ENCODE measurements around the gene ZNF783. TPM values are rescaled to one million over a fixed set of nuclear protein-coding genes. Genes with fewer than 3 reads are reported as not detected.

ZNF783 gene
- total and polyA plus RNA-seq, 7 donors, result 1.2 to 15.2 (median 9.4) TPM

DNA sequence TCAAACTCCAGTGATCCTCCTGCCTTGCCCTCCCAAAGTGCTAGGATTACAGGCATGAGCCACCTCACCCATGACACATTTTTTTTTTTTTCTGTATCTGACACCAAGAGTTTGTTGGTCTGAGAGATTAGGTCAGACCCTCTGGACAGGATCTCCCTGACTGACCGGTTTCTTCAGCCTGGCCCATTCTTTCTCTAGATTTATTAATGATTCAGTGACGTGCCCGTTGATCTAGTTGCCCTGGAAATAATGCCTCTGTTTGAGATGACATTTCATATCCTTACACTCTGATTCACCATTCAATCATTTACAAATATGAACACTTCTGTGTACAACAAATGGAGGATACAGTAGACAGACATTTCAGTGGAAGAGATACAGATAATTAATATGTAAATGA, 23.9 kb upstream of the ZNF783 start:
- Histone ChIP-seq H3K4me3 (no peak overlapping the region), H3K27ac (no peak overlapping the region), H3K4me1 (peaks cover 0 to 22% (median 17%) of the 10 kb centered on the region in 4 donors), H3K27me3 (peaks cover 0 to 2% (median 0%) of the 10 kb centered on the region in 3 donors), H3K36me3 (no peaks in the 10 kb centered on the region), H3K9me3 (no peaks in the 10 kb centered on the region)
- 83 to 85% methylated on average over 3 of the region's 3 CpGs for WGBS, 2 donors
- TF ChIP-seq EP300 (IDR thresholded peaks at IDR 0.05) (no peak), POLR2A (IDR thresholded peaks at IDR 0.05) (no peak), POLR2AphosphoS5 (IDR thresholded peaks at IDR 0.05) (no peak)
- TF ChIP-seq, protein P1, sequence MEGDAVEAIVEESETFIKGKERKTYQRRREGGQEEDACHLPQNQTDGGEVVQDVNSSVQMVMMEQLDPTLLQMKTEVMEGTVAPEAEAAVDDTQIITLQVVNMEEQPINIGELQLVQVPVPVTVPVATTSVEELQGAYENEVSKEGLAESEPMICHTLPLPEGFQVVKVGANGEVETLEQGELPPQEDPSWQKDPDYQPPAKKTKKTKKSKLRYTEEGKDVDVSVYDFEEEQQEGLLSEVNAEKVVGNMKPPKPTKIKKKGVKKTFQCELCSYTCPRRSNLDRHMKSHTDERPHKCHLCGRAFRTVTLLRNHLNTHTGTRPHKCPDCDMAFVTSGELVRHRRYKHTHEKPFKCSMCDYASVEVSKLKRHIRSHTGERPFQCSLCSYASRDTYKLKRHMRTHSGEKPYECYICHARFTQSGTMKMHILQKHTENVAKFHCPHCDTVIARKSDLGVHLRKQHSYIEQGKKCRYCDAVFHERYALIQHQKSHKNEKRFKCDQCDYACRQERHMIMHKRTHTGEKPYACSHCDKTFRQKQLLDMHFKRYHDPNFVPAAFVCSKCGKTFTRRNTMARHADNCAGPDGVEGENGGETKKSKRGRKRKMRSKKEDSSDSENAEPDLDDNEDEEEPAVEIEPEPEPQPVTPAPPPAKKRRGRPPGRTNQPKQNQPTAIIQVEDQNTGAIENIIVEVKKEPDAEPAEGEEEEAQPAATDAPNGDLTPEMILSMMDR (IDR thresholded peaks at IDR 0.05), result no peak
- no peak for DNase-seq
- intact Hi-C loops (cut with DNase I), result loop anchor here (2.0 to 5.0 kb wide), 2 partner anchors 23 to 41 kb away; partner anchors contain the start of gene ZNF282

DNA sequence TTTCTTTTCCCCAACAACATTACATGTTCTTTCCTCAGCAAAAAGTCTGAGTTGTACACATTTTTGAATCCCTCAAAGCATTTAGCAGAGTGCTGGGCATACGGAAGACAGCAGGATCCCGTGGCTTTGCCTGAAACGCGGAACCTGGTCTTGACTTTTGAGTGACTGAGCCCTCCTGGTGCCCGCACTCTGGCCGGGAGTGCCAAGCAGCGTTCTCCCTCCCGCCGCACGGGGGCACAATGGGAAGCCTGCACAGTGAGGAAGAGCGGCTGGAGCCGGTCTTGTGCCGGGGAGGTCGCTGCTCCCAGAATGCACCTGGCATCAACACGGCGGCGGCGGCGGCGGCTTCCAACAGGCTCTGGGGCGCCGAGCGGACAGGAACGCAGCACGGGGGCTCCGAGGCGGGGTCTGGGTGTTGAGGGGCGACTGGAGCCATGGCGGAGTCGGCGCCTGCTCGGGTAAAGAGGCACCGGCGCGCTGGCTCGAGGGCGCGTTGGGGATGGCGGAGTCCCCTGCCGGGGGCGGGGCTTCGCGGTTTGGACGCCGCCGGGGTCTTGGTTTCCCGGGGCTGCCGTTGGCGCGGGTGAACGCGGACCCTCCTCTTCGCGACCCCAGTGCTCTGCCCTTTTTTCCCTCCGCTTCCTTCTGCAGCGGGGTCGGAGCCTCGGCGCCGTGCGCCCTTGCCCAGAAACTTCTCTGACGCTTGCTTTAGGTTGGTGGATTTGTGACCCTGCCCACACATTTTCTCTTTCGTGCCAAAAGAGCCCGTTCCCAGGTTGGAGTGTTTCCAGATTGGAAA, 22.5 kb upstream of the ZNF783 start, which contains the start of gene ZNF212:
Gene ZNF212, plus strand, starts transcription at position 307 of the 799 bp plus-strand sequence. Its CDS starts 128 bp downstream, at position 435.
- intact Hi-C loops (cut with DNase I), result loop anchor here (2.0 to 5.0 kb wide), 2 partner anchors 21 to 42 kb away; partner anchors contain the start of gene ZNF282
- TF ChIP-seq, protein P1 (IDR thresholded peaks at IDR 0.05), result peak; percentile 64 to 80 (median 70)
- TF ChIP-seq POLR2A (IDR thresholded peaks at IDR 0.05), result no peak
- peak; percentile 33 to 72 (median 44) for TF ChIP-seq POLR2AphosphoS5 (IDR thresholded peaks at IDR 0.05)
- TF ChIP-seq EP300 (IDR thresholded peaks at IDR 0.05), result no peak
- Histone ChIP-seq H3K27ac (peak within 1 kb of the TSS; percentile 64 to 81 (median 72)), H3K4me1 (peaks cover 0 to 22% (median 17%) of the 10 kb centered on the region in 4 donors), H3K9me3 (no peaks in the 10 kb centered on the region), H3K4me3 (peak within 1 kb of the TSS; percentile 69 to 86 (median 78)), H3K27me3 (peaks cover 0 to 2% (median 0%) of the 10 kb centered on the region in 3 donors), H3K36me3 (no peaks in the 10 kb centered on the region)
- 0 to 1% methylated on average over 64 of the region's 64 CpGs for WGBS, 2 donors
- DNase-seq, result peak; percentile 92

GRCh38 chr7:149240637-149241036, 21.4 kb upstream of the ZNF783 start:
- Histone ChIP-seq H3K36me3 (no peaks in the 10 kb centered on the region), H3K4me3 (peak overlapping the region in 3 of 4 donors; percentile 78 to 86 (median 78)), H3K9me3 (no peaks in the 10 kb centered on the region), H3K27ac (no peak overlapping the region), H3K4me1 (peaks cover 0 to 22% (median 17%) of the 10 kb centered on the region in 4 donors), H3K27me3 (peaks cover 0 to 2% (median 0%) of the 10 kb centered on the region in 3 donors)
- no peak for DNase-seq
- intact Hi-C loops (cut with DNase I), result no loop called here
- WGBS, 2 donors, result 62 to 82% methylated on average over 5 of the region's 5 CpGs
- TF ChIP-seq EP300 (IDR thresholded peaks at IDR 0.05) (no peak), POLR2A (IDR thresholded peaks at IDR 0.05) (no peak), POLR2AphosphoS5 (IDR thresholded peaks at IDR 0.05) (no peak)
- TF ChIP-seq, protein P1 (IDR thresholded peaks at IDR 0.05), result no peak

DNA sequence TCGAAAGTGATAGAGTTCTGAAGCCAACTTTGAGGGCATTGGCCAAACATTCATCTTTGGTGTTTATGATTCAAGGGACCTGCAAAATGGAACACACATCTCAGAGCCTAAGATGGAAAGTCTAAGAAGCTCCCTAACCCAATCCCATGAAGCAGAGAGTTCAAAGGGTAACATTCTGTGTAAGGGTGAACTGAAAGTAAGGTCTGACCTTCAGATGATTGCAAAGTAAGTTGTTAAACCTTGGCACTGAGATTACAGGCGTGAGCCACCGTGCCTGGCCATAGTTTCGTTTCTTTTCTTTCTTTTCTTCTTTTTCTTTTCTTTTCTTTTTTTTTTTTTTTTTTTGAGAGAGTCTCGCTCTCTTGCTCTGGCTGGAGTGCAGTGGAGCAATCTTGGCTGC, 20.3 kb upstream of the ZNF783 start:
- Histone ChIP-seq H3K9me3 (no peaks in the 10 kb centered on the region), H3K36me3 (no peaks in the 10 kb centered on the region), H3K27me3 (peaks cover 0 to 2% (median 0%) of the 10 kb centered on the region in 3 donors), H3K4me3 (no peak overlapping the region), H3K4me1 (peaks cover 0 to 22% (median 17%) of the 10 kb centered on the region in 4 donors), H3K27ac (no peak overlapping the region)
- intact Hi-C loops (cut with DNase I), result no loop called here
- no peak for DNase-seq
- TF ChIP-seq POLR2AphosphoS5 (IDR thresholded peaks at IDR 0.05), result no peak
- TF ChIP-seq, protein P1 (IDR thresholded peaks at IDR 0.05), result no peak
- no peak for TF ChIP-seq EP300 (IDR thresholded peaks at IDR 0.05)
- no peak for TF ChIP-seq POLR2A (IDR thresholded peaks at IDR 0.05)
- WGBS, 2 donors, result 66 to 85% methylated on average over 5 of the region's 5 CpGs
